Activated naive CD8-positive, alpha-beta T cell treated with anti-CD3 and anti-CD28 coated beads, Interleukin-2, amount 50 U/mL, for 16 hours (primary cell): ENCODE data around the gene SRGAP1.
"Not testable (repeated sequence)": the region's sequence is repeated elsewhere in the genome, so short reads cannot be mapped to it uniquely, and the experiment has no call there.

ENCODE experiments used
- DNase-seq: peaks from one replicate; pipeline ENCODE4 v3.0.0-alpha.2; 2020; ENCODE audit warnings: low read depth, low spot score

The SRGAP1 gene

GRCh38 chr12:64044191-64044590 lies 199.7 kb downstream of the SRGAP1 start:
- no peak for DNase-seq

DNA sequence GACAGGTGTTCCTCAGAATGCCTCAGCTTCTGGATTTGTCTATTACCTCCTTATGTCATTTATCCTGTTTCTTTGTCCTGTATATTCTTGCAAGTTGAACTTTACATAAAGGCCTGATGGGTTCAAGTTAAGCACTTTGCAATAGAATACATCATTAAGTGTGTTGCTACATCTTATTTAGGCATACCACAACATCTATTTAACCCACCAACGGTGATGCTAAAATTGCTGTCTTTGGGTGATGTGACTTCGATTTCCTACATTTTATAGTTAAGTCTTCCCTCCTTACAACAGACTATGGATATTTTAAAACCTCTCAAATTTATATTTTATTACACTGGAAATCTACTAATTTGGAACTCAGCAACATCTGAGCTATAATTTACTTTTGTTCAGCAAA lies 206.6 kb downstream of the SRGAP1 start:
- no peak for DNase-seq

DNA sequence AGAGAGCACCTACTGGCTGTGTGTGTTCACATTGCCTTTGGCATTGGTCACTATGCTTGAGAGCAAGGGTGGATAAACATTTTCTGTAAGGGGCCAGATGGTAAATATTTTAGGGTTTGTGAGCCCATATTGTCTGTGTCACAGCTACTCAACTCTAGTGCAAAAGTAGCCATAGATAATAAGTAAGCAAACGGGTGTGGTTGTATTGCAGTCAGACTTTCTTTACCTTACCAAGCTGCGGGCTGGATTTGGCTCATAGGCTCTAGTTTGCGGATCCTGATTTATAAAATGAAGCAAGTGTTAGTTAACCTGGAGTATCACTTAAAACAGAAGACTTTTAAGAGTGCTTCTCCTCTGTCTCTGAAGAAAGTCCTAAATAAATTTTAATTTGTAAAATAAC lies 208.6 kb downstream of the SRGAP1 start:
- no peak for DNase-seq

DNA sequence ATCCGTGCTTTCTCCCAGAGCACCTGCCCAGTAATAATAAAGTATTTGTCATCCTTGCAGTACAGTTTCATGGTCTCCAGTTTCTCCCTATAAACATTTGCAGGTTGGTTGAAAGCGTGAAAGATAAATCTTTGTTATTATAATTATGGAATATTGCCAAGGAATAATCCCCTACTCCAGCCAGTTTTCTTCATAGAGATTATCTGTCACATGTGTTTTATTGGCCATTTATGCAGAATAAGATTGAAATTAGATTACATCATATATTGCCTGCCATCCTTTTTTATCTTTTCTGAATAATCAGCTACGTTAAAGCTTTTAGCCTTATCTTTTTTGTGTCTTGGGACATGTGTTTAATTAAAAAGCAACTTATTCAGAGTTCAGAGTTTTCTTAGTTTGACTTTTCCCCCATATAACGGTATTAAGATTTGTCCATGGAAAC lies 209.6 kb downstream of the SRGAP1 start:
- DNase-seq: no peak

GRCh38 chr12:64056741-64057140 lies 212.2 kb downstream of the SRGAP1 start:
- no peak for DNase-seq

- no peak for DNase-seq
These were observed 213.2 kb downstream of the SRGAP1 start for GRCh38 chr12:64057706-64058105.

GRCh38 chr12:64058541-64059265 lies 214.2 kb downstream of the SRGAP1 start:
- DNase-seq: no peak

DNA sequence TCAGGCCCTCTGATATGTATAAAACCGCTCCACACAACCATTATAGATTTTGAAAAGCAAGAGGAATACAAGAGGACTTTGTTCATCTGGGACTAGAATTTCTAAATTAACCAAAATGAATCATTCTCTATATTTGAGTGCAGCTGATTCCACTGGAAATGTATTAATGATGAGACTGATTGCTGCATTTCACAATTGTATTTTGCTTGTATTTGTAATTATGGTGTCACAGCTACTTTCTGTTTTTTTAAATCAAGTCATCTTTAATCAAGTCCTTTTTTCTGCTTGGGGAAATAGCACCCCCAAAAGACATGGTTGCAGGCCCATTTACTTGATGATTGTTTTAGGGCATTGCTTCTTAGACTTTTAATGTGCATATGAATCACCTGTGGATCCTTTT lies 215.2 kb downstream of the SRGAP1 start:
- no peak for DNase-seq

GRCh38 chr12:64061868-64062375 lies 217.4 kb downstream of the SRGAP1 start:
- no peak for DNase-seq

DNA sequence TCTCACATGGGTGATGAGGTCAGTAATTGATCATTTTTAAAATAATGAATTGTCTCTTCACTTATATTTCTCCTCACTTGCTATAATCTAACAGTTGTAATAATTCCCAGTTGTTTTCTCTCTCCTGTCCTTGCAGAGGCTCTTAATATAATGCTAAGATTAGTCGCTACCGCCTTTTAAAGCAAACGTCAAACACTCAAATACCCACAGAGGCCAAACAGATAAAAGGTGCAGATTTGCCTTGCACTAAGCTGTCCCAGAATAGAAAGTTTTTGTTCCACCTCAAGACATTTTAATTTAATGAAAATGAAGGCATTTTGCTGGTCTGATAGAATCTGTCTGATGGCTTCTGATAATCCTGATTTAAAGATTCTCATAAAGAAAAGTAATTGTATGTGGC lies 218.6 kb downstream of the SRGAP1 start:
- no peak for DNase-seq

DNA sequence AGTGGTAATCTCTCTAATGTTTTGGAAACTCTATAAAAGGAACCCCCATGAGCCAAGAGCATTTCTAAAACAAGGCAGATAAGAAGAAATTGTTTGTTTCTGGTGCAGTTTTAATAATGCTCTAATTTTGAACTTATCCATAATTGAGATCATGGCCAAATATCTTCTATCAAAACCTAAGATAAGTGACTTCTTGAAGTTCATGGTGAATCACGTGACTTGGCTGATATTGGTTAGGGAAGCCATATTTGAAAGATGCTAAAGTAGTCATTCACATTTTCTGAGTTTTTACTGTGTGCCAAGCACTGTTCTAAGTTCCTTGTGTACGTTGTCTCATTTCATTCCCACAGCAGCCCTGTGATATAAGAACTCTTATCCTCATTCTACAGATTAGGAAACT lies 219.7 kb downstream of the SRGAP1 start:
- no peak for DNase-seq

- no peak for DNase-seq
These were observed 220.2 kb downstream of the SRGAP1 start for GRCh38 chr12:64064706-64065105.

DNA sequence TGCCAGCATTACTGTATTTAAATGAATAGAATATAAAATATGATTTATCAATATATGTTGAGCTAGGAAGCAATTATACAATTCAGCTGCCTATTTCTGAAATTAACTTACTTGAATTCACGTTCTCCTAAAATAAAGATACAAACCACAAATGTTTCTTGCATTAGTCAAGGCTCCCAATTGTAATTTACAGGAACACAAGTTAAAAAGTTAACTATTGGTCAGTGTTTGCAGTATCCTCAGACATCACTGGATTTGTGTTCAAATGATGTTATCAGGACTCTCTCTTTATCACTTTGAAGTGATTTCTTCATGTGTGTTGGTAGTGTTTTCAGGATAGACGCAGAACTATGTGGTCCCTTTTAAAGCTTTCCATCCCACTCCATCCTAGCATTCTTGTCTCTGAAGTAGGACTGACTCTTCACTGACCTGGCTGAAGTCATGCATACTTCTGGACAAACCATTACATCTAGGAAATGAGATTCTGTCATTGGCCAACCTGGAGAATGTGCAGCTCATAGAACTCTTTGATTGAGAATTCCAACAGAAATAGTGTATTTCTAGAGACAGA lies 221.5 kb downstream of the SRGAP1 start:
- no peak for DNase-seq

- no peak for DNase-seq
These were observed 222.3 kb downstream of the SRGAP1 start for GRCh38 chr12:64066776-64067175.

DNA sequence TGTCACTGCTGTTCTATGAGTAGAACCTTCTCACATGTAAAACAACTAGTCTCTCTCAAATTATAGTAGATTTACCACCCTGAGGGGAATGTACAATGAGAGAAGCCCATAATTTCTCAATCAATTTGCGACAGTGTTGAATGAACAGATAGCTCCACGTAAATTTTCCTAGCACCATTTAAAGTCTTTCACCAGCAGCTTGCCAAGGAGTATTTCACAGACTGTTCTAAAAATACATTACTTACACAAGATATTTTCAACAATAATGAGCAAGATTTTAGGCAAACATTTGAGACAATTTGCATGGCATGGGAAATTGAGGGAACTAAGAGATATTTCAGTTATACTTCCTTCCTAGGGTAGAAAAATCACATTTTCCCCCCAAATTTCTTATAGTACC lies 226.0 kb downstream of the SRGAP1 start:
- DNase-seq: no peak

GRCh38 chr12:64072916-64073575 lies 228.5 kb downstream of the SRGAP1 start:
- DNase-seq: no peak

DNA sequence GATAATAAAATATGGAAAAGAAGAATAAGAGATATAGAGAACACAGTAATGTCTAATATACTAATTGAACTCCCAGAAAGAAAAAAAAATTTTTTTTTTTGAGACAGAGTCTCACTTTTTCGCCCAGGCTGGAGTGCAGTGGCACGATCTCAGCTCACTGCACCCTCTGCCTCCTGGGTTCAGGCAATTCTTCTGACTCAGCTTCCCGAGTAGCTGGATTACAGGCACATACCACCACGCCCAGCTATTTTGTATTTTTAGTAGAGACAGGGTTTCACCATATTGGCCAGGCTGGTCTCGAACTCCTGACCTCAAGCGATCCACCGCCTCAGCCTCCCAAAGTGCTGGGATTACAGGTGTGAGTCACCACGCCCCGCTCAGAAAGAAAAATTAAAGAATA lies 232.1 kb downstream of the SRGAP1 start:
- not testable (repeated sequence) for DNase-seq

DNA sequence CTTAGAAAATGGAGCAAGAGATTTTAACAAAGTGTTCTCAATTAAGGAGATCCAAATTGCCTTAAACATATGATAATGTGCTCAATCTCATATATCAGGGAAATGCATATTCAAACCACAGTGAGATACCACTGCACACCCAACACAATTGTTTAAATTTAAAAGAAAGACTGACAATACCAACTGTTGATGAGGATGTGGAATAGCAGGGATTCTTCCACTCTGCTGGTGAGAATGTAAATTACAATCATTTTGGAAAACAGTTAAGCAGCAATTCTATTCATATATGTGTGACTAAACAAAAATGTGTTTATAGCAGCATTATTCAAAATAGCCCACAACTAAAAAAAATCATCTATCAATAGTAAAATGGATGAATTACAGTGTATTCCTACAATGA lies 233.4 kb downstream of the SRGAP1 start:
- DNase-seq: no peak

DNA sequence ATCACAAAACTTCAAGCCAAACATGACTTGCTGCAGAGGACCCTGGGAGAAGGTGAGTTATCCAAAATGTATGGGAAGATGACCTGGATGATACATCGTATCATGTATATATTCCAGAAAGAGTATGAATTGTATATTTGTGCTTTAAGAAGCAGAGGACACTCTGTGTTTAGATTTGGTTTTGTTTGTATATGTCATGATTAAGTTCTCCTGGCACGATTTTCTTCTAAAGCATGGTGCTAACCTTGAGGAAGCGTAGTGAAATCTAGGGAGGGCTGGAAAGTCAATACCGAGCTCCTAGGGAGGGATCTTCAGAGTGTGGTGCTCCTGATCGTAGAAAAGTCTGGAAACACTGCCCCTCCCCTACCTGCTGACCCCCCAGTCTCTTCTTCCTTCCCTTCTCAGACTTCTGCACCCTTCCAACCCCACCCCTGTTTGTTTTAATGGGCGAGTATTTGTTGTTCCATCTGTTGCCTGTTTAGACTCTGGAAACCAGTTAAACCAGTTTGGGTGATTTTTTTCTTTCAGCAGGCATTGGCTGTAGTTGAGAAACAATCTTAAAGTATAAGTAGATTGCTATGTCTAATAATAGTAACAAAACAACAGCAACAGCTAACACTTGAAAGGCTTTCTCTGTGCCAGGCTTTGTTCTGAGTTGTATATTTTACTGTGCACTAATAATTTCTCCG lies 236.0 kb downstream of the SRGAP1 start:
- DNase-seq: no peak

GRCh38 chr12:64081008-64081404 lies 236.5 kb downstream of the SRGAP1 start:
- DNase-seq: no peak

GRCh38 chr12:64082116-64082515 lies 237.6 kb downstream of the SRGAP1 start:
- no peak for DNase-seq

GRCh38 chr12:64082866-64083268 lies 238.4 kb downstream of the SRGAP1 start:
- DNase-seq: no peak
